ENCODE data around the gene CUEDC1.

GRCh38 chr17:57902800-57903759 is 52.1 kb downstream of the CUEDC1 start:
- TF ChIP-seq CTCF (IDR thresholded peaks at IDR 0.05 in 4 of 5, conservative IDR thresholded peaks at IDR 0.05 in 1 of 5) (no peak), POLR2A (IDR thresholded peaks at IDR 0.05) (no peak)
